Right lobe of liver (tissue), 4 donors: ENCODE results near the gene LUZP2.

Source experiments
- CTCF ChIP-seq, 4 donors: fragments of 200-600 bp in 3 of 4; fragments of 450-650 bp in 1 of 4; IDR thresholded peaks; one replicate each; pipeline versions ENCODE4 v1.5.1 to v1.8.0; 2016 to 2022; ENCODE audit warnings: antibody characterized with exemption in 4 of 4, mild to moderate bottlenecking in 2 of 4
- POLR2A ChIP-seq: fragments of 450-650 bp; IDR thresholded peaks from one replicate; pipeline ENCODE4 v1.6.1; 2017; ENCODE audit warnings: antibody characterized with exemption, mild to moderate bottlenecking
- donor health status: DM: no; HTN: no; CAD: no.
- donor health status: DM: no; HTN: no; CAD: no.
- donor health status: DM: no; HTN: yes; CAD: no.

GRCh38 chr11:24598641-24599040 lies 101.8 kb downstream of the LUZP2 start:
- no peak for TF ChIP-seq CTCF (IDR thresholded peaks at IDR 0.05)
- TF ChIP-seq POLR2A, result no peak
